ENCODE measurements around the gene WDR76. TPM values are rescaled to one million over a fixed set of nuclear protein-coding genes. Genes with fewer than 3 reads are reported as not detected.

WDR76 gene
- total RNA-seq, 1 experiment from 2014 or later: 29.6 TPM

DNA sequence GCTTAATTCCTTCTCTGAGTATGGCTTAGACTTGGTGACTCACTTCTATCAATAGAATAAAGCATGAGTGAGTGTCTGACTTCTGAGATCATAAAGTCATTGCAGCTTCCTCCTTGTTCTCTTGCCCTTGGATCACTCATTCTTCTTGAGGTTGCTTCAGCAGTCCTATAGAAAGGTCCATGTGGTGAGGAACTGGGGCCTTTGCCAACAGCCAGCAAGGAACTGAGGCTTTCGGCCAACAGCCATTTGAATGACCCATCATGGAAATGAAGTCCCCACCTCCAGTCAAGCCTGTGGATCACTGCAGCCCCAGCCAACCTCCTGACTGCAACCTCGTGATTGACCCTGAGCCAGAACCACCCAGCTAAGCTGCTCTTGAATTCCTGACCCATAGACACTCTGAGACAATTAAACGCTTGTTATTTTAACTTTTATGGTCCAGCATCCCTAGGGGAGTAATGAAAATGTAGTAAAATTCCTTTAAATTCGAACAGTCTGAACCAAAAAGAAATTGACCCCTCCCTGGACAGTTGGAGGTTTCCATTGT is 84.5 kb downstream of the WDR76 start:
- Histone ChIP-seq H4K91ac (ENCODE audit: insufficient read length, low read depth, low read length) (no peak overlapping the region), H4K8ac (replicated peaks; ENCODE audit: insufficient read length, low read depth, low read length) (no peak overlapping the region), H3K27ac (ENCODE audit: insufficient read length, low read depth, low read length) (no peak overlapping the region), H2BK15ac (ENCODE audit: low read depth, low read length) (no peak overlapping the region), H3K18ac (ENCODE audit: insufficient read length, low read depth, low read length) (no peak overlapping the region), H2AK5ac (ENCODE audit: insufficient read length, low read length) (no peak overlapping the region), H3K23ac (ENCODE audit: insufficient read length, low read depth, low read length) (no peak overlapping the region), H2BK20ac (ENCODE audit: low read depth, low read length, poor library complexity, severe bottlenecking) (no peak overlapping the region), H2AFZ (ENCODE audit: low read length) (no peak overlapping the region), H4K20me1 (ENCODE audit: control insufficient read depth, insufficient read depth, insufficient read length) (no peaks in the 10 kb centered on the region), H3K4ac (ENCODE audit: low read depth, low read length) (no peak overlapping the region), H3K56ac (ENCODE audit: insufficient read length, low read depth, low read length) (no peak overlapping the region), H3K9ac (ENCODE audit: extremely low read depth, insufficient read length, low read length) (no peak overlapping the region), H3K14ac (ENCODE audit: insufficient read depth, low read length) (no peak overlapping the region), H4K5ac (ENCODE audit: insufficient read length, low read depth, low read length) (no peak overlapping the region), H3K27me3 (ENCODE audit: insufficient read depth, low read length) (no peaks in the 10 kb centered on the region), H3K23me2 (ENCODE audit: insufficient read length, low read depth, low read length, poor library complexity, severe bottlenecking) (no peaks in the 10 kb centered on the region), H2BK5ac (ENCODE audit: insufficient read length, low read length) (no peak overlapping the region), H3K79me2 (ENCODE audit: insufficient read depth, low read length) (no peaks in the 10 kb centered on the region), H2BK120ac (ENCODE audit: low read depth, low read length, poor library complexity, severe bottlenecking) (no peak overlapping the region), H3K4me1 (ENCODE audit: insufficient read depth, low read length) (0 out of 2 replicates have a peak, but pooled peaks cover 2% of the 10 kb centered on the region), H3T11ph (ENCODE audit: low read length) (no peak overlapping the region), H3K9me3 (ENCODE audit: control insufficient read depth, low read depth, low read length) (no peaks in the 10 kb centered on the region), H2BK12ac (ENCODE audit: insufficient read length, low read depth, low read length) (no peak overlapping the region), H3K4me2 (ENCODE audit: insufficient read depth, insufficient read length, low read length) (no peak overlapping the region), H3K79me1 (ENCODE audit: insufficient read depth, low read depth, low read length, poor library complexity, severe bottlenecking) (no peaks in the 10 kb centered on the region)
- no peak for DNase-seq
- Mint-ChIP-seq H3K36me3 (ENCODE audit: insufficient read depth in 1 of 3, low read depth in 3 of 3) (peaks cover 12 to 14% (median 12%) of the 10 kb centered on the region in 3 experiments; a peak in 6 of 7 replicates), H3K9me3 (no peaks in the 10 kb centered on the region), H3K27ac (no peak overlapping the region), H3K27me3 (ENCODE audit: low read depth) (no peaks in the 10 kb centered on the region), H3K4me3 (no peak overlapping the region), H3K4me1 (peaks cover 13 to 14% of the 10 kb centered on the region in 2 experiments)
- no CpG with 5 or more reads among the region's 4 CpGs for WGBS (ENCODE audit: extremely low coverage, insufficient read length, low lambda C conversion rate)
- TF ChIP-seq, protein P1, sequence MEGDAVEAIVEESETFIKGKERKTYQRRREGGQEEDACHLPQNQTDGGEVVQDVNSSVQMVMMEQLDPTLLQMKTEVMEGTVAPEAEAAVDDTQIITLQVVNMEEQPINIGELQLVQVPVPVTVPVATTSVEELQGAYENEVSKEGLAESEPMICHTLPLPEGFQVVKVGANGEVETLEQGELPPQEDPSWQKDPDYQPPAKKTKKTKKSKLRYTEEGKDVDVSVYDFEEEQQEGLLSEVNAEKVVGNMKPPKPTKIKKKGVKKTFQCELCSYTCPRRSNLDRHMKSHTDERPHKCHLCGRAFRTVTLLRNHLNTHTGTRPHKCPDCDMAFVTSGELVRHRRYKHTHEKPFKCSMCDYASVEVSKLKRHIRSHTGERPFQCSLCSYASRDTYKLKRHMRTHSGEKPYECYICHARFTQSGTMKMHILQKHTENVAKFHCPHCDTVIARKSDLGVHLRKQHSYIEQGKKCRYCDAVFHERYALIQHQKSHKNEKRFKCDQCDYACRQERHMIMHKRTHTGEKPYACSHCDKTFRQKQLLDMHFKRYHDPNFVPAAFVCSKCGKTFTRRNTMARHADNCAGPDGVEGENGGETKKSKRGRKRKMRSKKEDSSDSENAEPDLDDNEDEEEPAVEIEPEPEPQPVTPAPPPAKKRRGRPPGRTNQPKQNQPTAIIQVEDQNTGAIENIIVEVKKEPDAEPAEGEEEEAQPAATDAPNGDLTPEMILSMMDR (conservative IDR thresholded peaks at IDR 0.05): no peak
